ENCODE measurements around the gene YPEL1.

- TF ChIP-seq CTCF (IDR thresholded peaks at IDR 0.05) (no peak), EP300 (IDR thresholded peaks at IDR 0.05) (no peak), POLR2A (IDR thresholded peaks at IDR 0.05) (no peak)
These were observed 54.6 kb downstream of the YPEL1 start for GRCh38 chr22:21680830-21681565.

Data from suprapubic skin (tissue), 3 donors.